K562 (cell line): Measurements from ENCODE around the gene ATP9A. TPM values are rescaled to one million over a fixed set of nuclear protein-coding genes. Genes with fewer than 3 reads are reported as not detected.
A peak's percentile ranks its signal among the peaks of the same experiment; 100 is the strongest.

Source experiments
- ATAC-seq: fragments of 200-7000 bp; cut with Tn5 transposase; 3 replicates; pipeline ENCODE4 v1.9.1; 2020; ENCODE audit warnings: moderate library complexity
- BruUV-seq: library from RNA; stranded (reverse); fragments of 400-500 nt; replicated peaks from 2 replicates; lab custom pipeline; 2021; lab: Mats Ljungman, UMichigan
- CTCF ChIA-PET: fragments of 300-600 bp; formaldehyde crosslinking; extraction: SDS; loops from one replicate; lab custom pipeline; 2021; ENCODE audit warnings: low intra/inter-chr PET ratio; lab: Yijun Ruan, JAX
- POLR2A ChIA-PET: fragments of 300-600, 350-650 bp; sonication (Branson Sonifier 250); formaldehyde crosslinking; extraction: SDS; loops from one replicate; lab custom pipeline; 2021; ENCODE audit warnings: antibody characterized with exemption, inconsistent platforms; lab: Yijun Ruan, JAX
- DNase-seq, 4 experiments: peaks; one replicate each; pipeline versions ENCODE4 v3.0.0 to v3.0.0-alpha.2; 2011 to 2018; ENCODE audit warnings: low spot score in 3 of 4, mixed read lengths in 3 of 4; ENCODE audit errors: extremely low read depth in 1 of 4
- FAIRE-seq: peaks from 2 replicates; lab custom pipeline; 2011; peaks lifted over from hg19 to GRCh38; lab: Jason Lieb, UNC
- H2AFZ ChIP-seq: 2 replicates; pipeline ENCODE4 v1.6.0; 2011; ENCODE audit warnings: low read depth, low read length, control low read depth, inconsistent platforms
- H3K27ac ChIP-seq: fragments of 200-600 bp; 3 replicates; pipeline ENCODE4 v1.8.0; 2011; ENCODE audit warnings: low read depth, mild to moderate bottlenecking, control low read depth, inconsistent platforms, low read length, moderate library complexity, mixed read lengths; ENCODE audit errors: extremely low read depth
- H3K27me3 ChIP-seq, 2 experiments: fragments of 300-600 bp in 1 of 2; 2 replicates in 1 of 2; 3 replicates in 1 of 2; pipeline versions ENCODE4 v1.6.0 to v1.8.0; 2011; ENCODE audit warnings: inconsistent platforms in 2 of 2, low read length in 2 of 2, mild to moderate bottlenecking in 1 of 2, mixed read lengths in 1 of 2, moderate library complexity in 1 of 2; ENCODE audit not compliant: control insufficient read depth in 2 of 2, insufficient read depth in 2 of 2
- H3K36me3 ChIP-seq: fragments of 300-600 bp; 3 replicates; pipeline ENCODE4 v1.8.0; 2011; ENCODE audit warnings: mild to moderate bottlenecking, low read length, inconsistent platforms; ENCODE audit not compliant: control insufficient read depth, insufficient read depth
- H3K4me1 ChIP-seq, 2 experiments: fragments of 200-600 bp in 1 of 2; replicated peaks in 1 of 2; 2 replicates in 1 of 2; 3 replicates in 1 of 2; pipeline versions ENCODE4 v1.5.1 to v1.8.0; 2011; ENCODE audit warnings: inconsistent platforms in 2 of 2, low read length in 2 of 2, mild to moderate bottlenecking in 1 of 2, mixed read lengths in 1 of 2, moderate library complexity in 1 of 2; ENCODE audit not compliant: control insufficient read depth in 2 of 2, insufficient read depth in 2 of 2
- H3K4me2 ChIP-seq: 2 replicates; pipeline ENCODE4 v1.6.1; 2011; ENCODE audit warnings: low read length, control low read depth, inconsistent platforms, mixed read lengths; ENCODE audit not compliant: insufficient read depth
- H3K4me3 ChIP-seq: fragments of 200-600 bp; sonication (generic), shearing (Covaris generic); 2 replicates; pipeline ENCODE4 v1.5.1; 2016; ENCODE audit warnings: control low read depth, inconsistent platforms
- H3K79me2 ChIP-seq: fragments of 200-600 bp; 3 replicates; pipeline ENCODE4 v1.8.0; 2011; ENCODE audit warnings: low read length, inconsistent platforms; ENCODE audit not compliant: control insufficient read depth, insufficient read depth
- H3K9ac ChIP-seq, 2 experiments: 2 replicates each; pipeline versions ENCODE4 v1.6.0 to v1.6.1; 2011; ENCODE audit warnings: low read depth in 2 of 2, low read length in 2 of 2, control low read depth in 1 of 2, inconsistent platforms in 1 of 2, mild to moderate bottlenecking in 1 of 2, mixed read lengths in 1 of 2; ENCODE audit not compliant: insufficient read depth in 1 of 2
- H3K9me1 ChIP-seq: one replicate; pipeline ENCODE4 v1.6.0; 2011; ENCODE audit warnings: inconsistent platforms, mild to moderate bottlenecking, low read length, moderate library complexity; ENCODE audit not compliant: control insufficient read depth, insufficient read depth
- H3K9me3 ChIP-seq: replicated peaks from 2 replicates; pipeline ENCODE4 v1.5.1; 2011; ENCODE audit warnings: low read depth, low read length, inconsistent platforms; ENCODE audit not compliant: control insufficient read depth, insufficient read depth
- H4K20me1 ChIP-seq: replicated peaks from 2 replicates; pipeline ENCODE4 v1.6.1; 2011; ENCODE audit warnings: low read length, inconsistent platforms, mixed read lengths; ENCODE audit not compliant: control insufficient read depth, insufficient read depth
- BHLHE40 ChIP-seq: IDR thresholded peaks from 2 replicates; pipeline ENCODE4 v1.6.1; 2011; ENCODE audit warnings: low read length, improper control_type of control experiment
- CTCF ChIP-seq, 3 experiments: IDR thresholded peaks in 2 of 3; conservative IDR thresholded peaks in 1 of 3; 2 replicates each; pipeline ENCODE4 v1.5.1; 2011 to 2012; ENCODE audit warnings: low read length in 3 of 3, mild to moderate bottlenecking in 3 of 3, control low read depth in 2 of 3, improper control_type of control experiment in 1 of 3, inconsistent platforms in 1 of 3, low read depth in 1 of 3, mixed read lengths in 1 of 3, moderate library complexity in 1 of 3; ENCODE audit not compliant: insufficient read depth in 2 of 3
- GTF2E2 ChIP-seq: fragments of 200-800 bp; sonication (Bioruptor generic); IDR thresholded peaks from 2 replicates; pipeline ENCODE4 v1.6.1; 2016; ENCODE audit warnings: missing genetic modification characterization, missing compliant biosample characterization
- L3MBTL2 ChIP-seq: fragments of 450-650 bp; IDR thresholded peaks from 2 replicates; pipeline ENCODE4 v1.6.1; 2016; ENCODE audit warnings: mild to moderate bottlenecking, moderate library complexity
- PREB ChIP-seq: sonication (generic); formaldehyde crosslinking; IDR thresholded peaks from 2 replicates; pipeline ENCODE4 v1.8.1; 2023; ENCODE audit warnings: mild to moderate bottlenecking, missing genetic modification reagents
- WGBS: fragments of 100-300 bp; shearing (Covaris generic); methylation state at CpG from one replicate; pipeline ENCODE4 v1.1.6; 2016; ENCODE audit warnings: low coverage, mixed read lengths; ENCODE audit not compliant: insufficient coverage; ENCODE audit errors: missing lambda C conversion rate; 5-methylcytosine and 5-hydroxymethylcytosine counted together
- in situ Hi-C: fragments of 300-500 bp; cut with MboI; formaldehyde crosslinking; loops from 4 replicates; pipeline ENCODE4 v1.15.0; 2018; ENCODE audit warnings: inconsistent platforms, mixed read lengths
- intact Hi-C: fragments of 100-400 bp; cut with micrococcal nuclease; formaldehyde crosslinking; loops from 2 replicates; pipeline ENCODE4 v1.14.2; 2022
- polyA plus RNA-seq, 8 experiments: library from polyadenylated mRNA; depleted of rRNA in 4 of 8; stranded (reverse) in 5 of 8; unstranded in 3 of 8; fragments of >200 nt; fragmentation: Nextera tagmentation in 2 of 8; fragmentation: Illumina TruSeq in 1 of 8; extraction: Ambion mirVana in 2 of 8; extraction: Trizol in 1 of 8; gene quantifications; 2 replicates each; pipeline versions ENCODE4 v1.2.1 to v1.2.3, GENCODE V29; 2011 to 2014; ENCODE audit warnings: inconsistent platforms in 1 of 8, missing spikeins in 1 of 8
- total RNA-seq, 7 experiments: library from RNA; depleted of rRNA in 6 of 7; stranded (reverse); fragments of >200 nt in 6 of 7; fragmentation: Illumina TruSeq in 2 of 7; extraction: Trizol in 2 of 7; gene quantifications; 2 replicates each; pipeline versions ENCODE4 v1.2.1 to v1.2.3, GENCODE V29; 2011 to 2021; ENCODE audit warnings: low replicate concordance in 1 of 7

ATP9A gene
- total and polyA plus RNA-seq, 9 of the 15 experiments (the other 6 are each of a cell fraction or from before 2014, with no cell fraction given): 0.18 to 0.62 (median 0.29) TPM

- Histone ChIP-seq H3K9me3 (no peaks in the 10 kb centered on the region), H3K9ac (no peak overlapping the region)
- intact Hi-C loops: no loop called here
- TF ChIP-seq BHLHE40 (0 out of 2 replicates have a peak, but pooled peaks have one; percentile 18), L3MBTL2 (0 out of 2 replicates have a peak, but pooled peaks have one; percentile 14), GTF2E2 (no peak)
- TF ChIP-seq, all 486 proteins: peak for 2
- H3K4me2 ChIP-seq: no peak overlapping the region
- FAIRE-seq: no peak
- no peak overlapping the region for H3K27ac ChIP-seq
- WGBS: 2% methylated on average over 13 of the region's 13 CpGs
- ChIA-PET CTCF (no interaction called here), POLR2A (no interaction called here)
- no peaks in the 10 kb centered on the region for H3K36me3 ChIP-seq
- peaks cover 8 to 43% of the 10 kb centered on the region in 2 experiments; a peak in 4 of 5 replicates for H3K27me3 ChIP-seq
- DNase-seq: no peak
- no peaks in the 10 kb centered on the region for H3K9me1 ChIP-seq
- H3K79me2 ChIP-seq: no peaks in the 10 kb centered on the region
- no peaks in the 10 kb centered on the region for H3K4me1 ChIP-seq
- no peak for ATAC-seq
- in situ Hi-C loops: no loop called here
- BruUV-seq: no TSS peak
- no peak overlapping the region for H3K4me3 ChIP-seq
- H4K20me1 ChIP-seq: no peaks in the 10 kb centered on the region; the same call in 1 of the 2 replicates
- no peak overlapping the region for H2AFZ ChIP-seq
These were observed 88.8 kb downstream of the ATP9A start for GRCh38 chr20:51679254-51679921.

- in situ Hi-C loops (no loop called here), intact Hi-C loops (no loop called here)
- no peaks in the 10 kb centered on the region for H3K4me1 ChIP-seq
- H3K27me3 ChIP-seq: peaks cover 15 to 54% of the 10 kb centered on the region in 2 experiments; a peak in 4 of 5 replicates
- CTCF ChIA-PET: no interaction called here
- no peak overlapping the region for H3K27ac ChIP-seq
- FAIRE-seq (no peak), DNase-seq (no peak), ATAC-seq (peak; percentile 34; the same call in 2 of the 3 replicates)
- H3K4me3 ChIP-seq: no peak overlapping the region
- POLR2A ChIA-PET: no interaction called here
- H3K9me1 ChIP-seq: no peaks in the 10 kb centered on the region
- no peaks in the 10 kb centered on the region for H3K79me2 ChIP-seq
- TF ChIP-seq PREB (CRISPR knock-in tag): no peak
- TF ChIP-seq CTCF (IDR thresholded peaks at IDR 0.05 in 2 of 3, conservative IDR thresholded peaks at IDR 0.05 in 1 of 3; ENCODE audit: insufficient read depth in 2 of 3, low read depth in 1 of 3, low read length in 3 of 3): peak in 1 of 3 experiments; percentile 47; a peak in 1 of 6 replicates
- H3K36me3 ChIP-seq: no peaks in the 10 kb centered on the region
- no peaks in the 10 kb centered on the region; the same call in 1 of the 2 replicates for H4K20me1 ChIP-seq
- no TSS peak for BruUV-seq
- H2AFZ ChIP-seq: no peak overlapping the region
- H3K9ac ChIP-seq: no peak overlapping the region
- H3K9me3 ChIP-seq: no peaks in the 10 kb centered on the region
- WGBS: 4% methylated on average over 14 of the region's 16 CpGs
- no peak overlapping the region for H3K4me2 ChIP-seq
These were observed 90.0 kb downstream of the ATP9A start for GRCh38 chr20:51678026-51678697.
